ENCODE data around the gene AMBN.

DNA sequence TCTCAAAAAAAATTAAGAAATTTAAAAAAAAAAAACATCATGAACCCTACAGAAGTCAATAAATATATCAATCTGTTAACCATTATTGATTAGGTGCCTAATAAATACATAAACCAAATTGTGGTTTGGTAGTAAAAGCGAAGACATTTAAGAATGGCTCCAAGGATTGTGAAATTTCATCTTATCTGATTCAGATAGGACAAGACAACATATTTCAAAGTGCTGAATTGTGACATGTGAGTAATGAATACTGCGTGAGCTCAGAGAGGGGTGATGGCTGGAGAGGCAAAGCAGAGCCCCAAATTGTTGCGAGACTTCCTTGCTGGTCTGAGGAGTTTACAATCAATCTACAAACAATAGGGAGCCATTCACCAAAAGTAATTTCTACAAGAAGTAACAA lies 8.2 kb downstream of the AMBN start:
- TF ChIP-seq, protein P1, sequence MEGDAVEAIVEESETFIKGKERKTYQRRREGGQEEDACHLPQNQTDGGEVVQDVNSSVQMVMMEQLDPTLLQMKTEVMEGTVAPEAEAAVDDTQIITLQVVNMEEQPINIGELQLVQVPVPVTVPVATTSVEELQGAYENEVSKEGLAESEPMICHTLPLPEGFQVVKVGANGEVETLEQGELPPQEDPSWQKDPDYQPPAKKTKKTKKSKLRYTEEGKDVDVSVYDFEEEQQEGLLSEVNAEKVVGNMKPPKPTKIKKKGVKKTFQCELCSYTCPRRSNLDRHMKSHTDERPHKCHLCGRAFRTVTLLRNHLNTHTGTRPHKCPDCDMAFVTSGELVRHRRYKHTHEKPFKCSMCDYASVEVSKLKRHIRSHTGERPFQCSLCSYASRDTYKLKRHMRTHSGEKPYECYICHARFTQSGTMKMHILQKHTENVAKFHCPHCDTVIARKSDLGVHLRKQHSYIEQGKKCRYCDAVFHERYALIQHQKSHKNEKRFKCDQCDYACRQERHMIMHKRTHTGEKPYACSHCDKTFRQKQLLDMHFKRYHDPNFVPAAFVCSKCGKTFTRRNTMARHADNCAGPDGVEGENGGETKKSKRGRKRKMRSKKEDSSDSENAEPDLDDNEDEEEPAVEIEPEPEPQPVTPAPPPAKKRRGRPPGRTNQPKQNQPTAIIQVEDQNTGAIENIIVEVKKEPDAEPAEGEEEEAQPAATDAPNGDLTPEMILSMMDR (conservative IDR thresholded peaks at IDR 0.05 in 1 of 2, IDR thresholded peaks at IDR 0.05 in 1 of 2; ENCODE audit: extremely low read depth in 1 of 2, insufficient read depth in 1 of 2, low read depth in 1 of 2, low read length in 2 of 2), result no peak
- TF ChIP-seq EZH2 (IDR thresholded peaks at IDR 0.05; ENCODE audit: borderline replicate concordance, low read length), result no peak
